ENCODE results near the gene PTGES. TPM values are rescaled to one million over a fixed set of nuclear protein-coding genes. Genes with fewer than 3 reads are reported as not detected.

Gene PTGES, protein sequence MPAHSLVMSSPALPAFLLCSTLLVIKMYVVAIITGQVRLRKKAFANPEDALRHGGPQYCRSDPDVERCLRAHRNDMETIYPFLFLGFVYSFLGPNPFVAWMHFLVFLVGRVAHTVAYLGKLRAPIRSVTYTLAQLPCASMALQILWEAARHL
- 309 and 422 TPM in 2 replicates for total RNA-seq

GRCh38 chr9:129752900-129753729 lies at the start of gene PTGES:
Gene PTGES (minus strand): TSS chr9:129753042. CDS start chr9:129753012, 30 bp downstream.

Other genes starting within 250 kb of the PTGES start
- gene C9orf50, start 131.9 kb downstream of the PTGES start, total RNA-seq: 0.39 TPM in 1 of 2 replicates, not detected in the other
- 10.6 and 20.4 TPM in 2 replicates for gene NTMT1, start 126.9 kb downstream of the PTGES start, total RNA-seq
- gene ASB6, start 110.9 kb downstream of the PTGES start, total RNA-seq: 11.4 and 19.7 TPM in 2 replicates
- gene PRRX2, start 87.4 kb downstream of the PTGES start, total RNA-seq: not detected in 2 replicates
- 14.5 and 24.9 TPM in 2 replicates for gene TOR1B, start 50.1 kb upstream of the PTGES start, total RNA-seq
- 22.8 and 41.2 TPM in 2 replicates for gene TOR1A, start 71.1 kb upstream of the PTGES start, total RNA-seq
- 22.2 and 27.9 TPM in 2 replicates for gene C9orf78, start 82.2 kb upstream of the PTGES start, total RNA-seq
- gene USP20, start 82.4 kb upstream of the PTGES start, total RNA-seq: 10.6 and 14.9 TPM in 2 replicates